Hematopoietic multipotent progenitor cell treated with erythropoietin and hydrocortisone succinate and interleukin-3 and kit ligand, for 17 days (in vitro differentiated cells): Measurements from ENCODE around the gene GNB1.
"Not testable (repeated sequence)": the region's sequence is repeated elsewhere in the genome, so short reads cannot be mapped to it uniquely, and the experiment has no call there.

Experiments
- DNase-seq: peaks from one replicate; pipeline ENCODE4 v3.0.0-alpha.2; 2015; ENCODE audit warnings: low spot score

Gene GNB1

GRCh38 chr1:1738799-1739337 lies 152.0 kb downstream of the GNB1 start:
- not testable (repeated sequence) for DNase-seq

GRCh38 chr1:1737675-1738590 lies 153.0 kb downstream of the GNB1 start:
- DNase-seq, result not testable (repeated sequence)
